Activated gamma-delta T cell treated with Interleukin-2 at 50 U/mL for 16 hours (primary cell): Measurements from ENCODE around the gene ARID3C.
A peak's percentile ranks its signal among the peaks of the same experiment; 100 is the strongest.

Experiments
- DNase-seq: peaks from one replicate; pipeline ENCODE4 v3.0.0-alpha.2; 2020

Gene ARID3C

DNA sequence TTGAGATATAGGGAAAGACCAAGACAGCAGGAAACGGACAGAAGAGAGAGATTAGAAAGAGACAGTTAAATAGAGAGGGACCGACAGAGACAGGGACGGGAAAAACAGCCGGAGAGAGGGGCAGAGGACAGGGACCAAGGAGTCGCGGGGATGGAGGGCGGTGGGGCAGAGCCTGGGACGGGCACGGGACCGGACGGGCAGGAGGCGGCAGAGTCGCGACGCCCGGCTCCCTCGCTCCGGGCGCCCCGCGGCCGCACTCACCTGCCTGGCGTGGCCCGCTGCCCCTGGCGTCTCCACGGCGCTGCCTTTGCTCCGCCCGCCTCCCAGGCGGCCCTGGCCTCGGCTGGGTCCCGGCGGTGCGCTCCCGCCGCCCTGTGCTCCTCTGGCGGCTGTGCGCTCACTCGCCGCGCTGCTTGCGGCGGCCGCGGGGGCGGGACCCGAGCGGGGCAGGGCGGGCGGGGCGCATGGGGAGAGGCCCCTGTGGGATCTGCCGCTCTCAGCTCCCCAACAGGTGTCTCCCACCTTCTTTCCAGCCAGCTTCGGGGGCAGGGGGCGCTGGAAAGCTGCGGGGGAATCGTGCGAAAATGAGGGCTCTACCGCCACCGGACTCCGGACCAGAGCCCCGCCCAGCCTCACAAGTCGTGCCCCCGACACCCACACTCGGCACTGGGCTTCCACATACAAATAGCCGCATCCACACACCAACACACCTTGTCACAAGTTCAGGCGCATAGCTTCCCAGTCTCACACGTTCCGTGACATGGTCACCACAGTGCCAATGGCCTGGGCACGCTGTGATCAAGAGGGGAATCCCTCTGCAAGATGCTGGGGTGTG lies at the start of gene ARID3C:
ARID3C (minus strand) TSS at position 411 of the 835 bp plus-strand sequence. CDS start 1,052 bp downstream, outside the sequence.
- peak; percentile 17 for DNase-seq

GRCh38 chr9:34675869-34676268 lies 47.0 kb upstream of the ARID3C start:
- no peak for DNase-seq

- DNase-seq: peak; percentile 37
Observed at GRCh38 chr9:34675048-34675714, 46.3 kb upstream of the ARID3C start.

- no peak for DNase-seq
Observed at GRCh38 chr9:34674440-34674839, 45.6 kb upstream of the ARID3C start.

DNA sequence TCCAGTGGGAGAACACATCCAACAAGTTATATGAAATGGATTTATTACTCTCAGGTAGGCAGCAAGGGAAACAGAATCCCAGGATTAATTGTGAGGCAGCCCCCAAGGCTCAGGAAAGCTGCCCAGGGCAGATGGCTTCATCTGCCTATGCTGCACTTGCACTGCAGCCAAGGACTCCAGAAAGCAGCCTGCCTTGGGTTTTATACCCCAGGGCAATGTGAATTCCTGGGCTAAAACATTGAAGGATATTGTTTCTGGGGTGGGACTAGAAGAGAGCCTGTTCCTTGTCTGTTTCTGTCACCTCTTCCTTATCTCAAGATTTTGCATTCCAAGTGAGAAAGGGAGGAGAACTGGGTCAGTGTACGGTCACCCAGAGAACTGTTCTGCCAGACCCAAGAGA lies 42.4 kb upstream of the ARID3C start:
- DNase-seq: no peak

GRCh38 chr9:34669809-34670562 lies 41.1 kb upstream of the ARID3C start:
- DNase-seq: no peak

DNA sequence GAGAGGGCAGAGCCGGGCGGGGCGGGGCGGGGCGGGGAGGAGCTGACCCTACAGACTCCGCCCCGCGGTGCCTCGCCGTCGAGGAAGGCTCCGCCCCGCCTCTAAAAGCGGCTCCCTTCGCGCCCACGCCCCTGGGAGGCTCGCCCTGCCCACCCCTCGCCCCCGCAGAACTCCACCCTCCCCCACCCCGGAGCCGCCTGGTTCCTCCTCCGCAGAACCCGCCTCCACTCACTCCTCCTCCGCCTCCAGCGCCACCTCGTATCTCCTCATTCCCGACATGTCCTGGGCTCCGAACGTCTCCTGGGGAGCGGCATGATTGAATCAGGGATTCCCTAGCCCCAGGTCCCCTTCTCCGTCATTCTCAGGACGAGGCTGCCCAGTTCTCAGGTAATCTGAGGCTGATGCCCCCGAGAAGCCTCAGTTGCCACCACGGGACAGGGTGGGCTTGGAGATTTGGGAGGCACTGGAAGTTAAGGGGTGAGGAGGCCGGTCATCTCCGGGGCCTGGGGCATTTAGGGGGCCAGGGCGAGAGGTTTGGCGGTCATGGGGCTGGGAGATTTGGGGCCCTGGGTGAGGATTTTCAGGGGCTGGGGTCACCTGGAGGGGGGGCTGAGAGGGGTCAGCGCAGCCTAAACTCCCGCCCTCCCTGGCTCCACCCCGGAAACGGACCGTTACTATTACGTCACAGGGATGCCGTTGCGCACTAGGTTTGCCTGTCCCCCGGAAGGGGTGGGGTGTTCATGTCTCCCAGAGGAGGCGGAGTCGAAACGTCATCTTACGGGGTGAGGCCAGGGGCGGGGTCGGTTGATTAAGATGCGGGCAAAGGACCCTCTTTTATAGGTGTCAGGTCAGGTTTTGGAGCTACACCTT lies 36.8 kb upstream of the ARID3C start:
- DNase-seq: peak; percentile 80

DNA sequence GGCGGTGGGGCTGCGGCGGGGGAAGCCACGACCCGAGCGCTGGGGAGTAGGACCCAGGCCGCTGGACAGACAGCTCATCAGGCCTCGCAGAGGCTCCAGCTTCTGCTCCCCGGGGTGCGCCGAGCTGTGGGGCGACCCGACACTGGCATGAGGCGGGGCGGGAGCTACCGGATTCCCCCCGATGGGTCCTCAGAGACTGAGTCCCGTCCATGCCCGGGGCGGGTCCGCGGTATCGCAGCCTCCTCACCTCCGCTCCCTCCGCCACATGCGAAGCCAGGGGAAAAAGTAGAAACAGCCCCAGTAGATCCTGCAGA lies 36.2 kb upstream of the ARID3C start:
- no peak for DNase-seq

DNA sequence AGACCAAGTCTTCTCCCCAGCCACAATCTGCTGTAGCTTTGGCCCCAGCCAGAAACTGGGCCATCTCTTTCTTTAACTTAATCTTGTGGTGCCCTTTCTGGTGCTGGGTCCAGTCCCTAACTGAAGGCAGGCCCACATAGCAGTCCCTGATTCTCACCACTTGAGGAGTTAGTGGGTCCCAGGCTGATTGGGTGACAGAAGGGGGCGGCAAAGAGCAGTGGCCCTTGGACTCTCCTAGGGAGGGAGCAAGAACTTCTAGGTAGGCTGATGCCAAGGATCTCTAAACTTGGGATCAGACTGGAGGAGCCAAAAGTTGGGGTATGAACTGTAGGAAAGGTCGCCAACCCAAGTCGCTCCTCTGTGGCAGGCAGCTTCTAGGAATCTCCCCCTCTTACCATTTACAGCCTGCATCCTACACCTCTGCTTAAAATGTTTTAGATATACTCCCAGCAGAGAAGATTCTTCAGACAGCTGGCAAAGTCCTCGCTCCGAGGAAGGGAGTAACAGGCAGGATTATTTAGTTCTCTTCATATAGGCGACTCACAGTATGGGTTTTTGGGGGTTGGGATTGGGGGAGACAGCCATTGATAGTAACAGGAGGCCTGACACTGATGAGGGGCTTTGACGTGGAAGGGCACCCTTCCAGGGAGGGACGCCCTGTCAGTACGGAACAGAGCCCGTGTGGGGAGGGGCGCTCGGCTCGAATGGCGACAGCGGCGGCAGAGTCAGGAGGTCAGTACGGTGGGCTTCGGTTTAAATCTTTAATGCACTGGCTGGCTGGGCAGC lies 35.6 kb upstream of the ARID3C start:
- peak; percentile 51 for DNase-seq

DNA sequence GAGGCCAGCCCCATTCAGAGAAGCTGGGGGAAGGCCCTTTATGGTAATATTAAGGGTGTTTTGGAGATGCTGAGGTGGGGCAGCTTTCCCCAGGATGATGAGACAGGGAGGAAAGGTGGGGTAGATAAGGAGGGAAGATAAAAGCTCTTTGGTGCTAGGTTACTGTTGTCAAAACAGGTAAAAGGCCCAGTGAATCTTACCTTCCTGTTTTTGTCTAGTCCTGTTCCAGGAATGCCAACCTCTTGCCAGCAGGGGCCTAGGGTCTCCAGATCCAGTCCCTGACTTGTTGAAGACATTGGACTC lies 34.4 kb upstream of the ARID3C start:
- DNase-seq: no peak

GRCh38 chr9:34662526-34663302 lies 33.8 kb upstream of the ARID3C start, which contains the start of gene CCL27:
Gene CCL27 (minus strand): TSS chr9:34662657. CDS start chr9:34662633, 24 bp downstream.
- DNase-seq: no peak

DNA sequence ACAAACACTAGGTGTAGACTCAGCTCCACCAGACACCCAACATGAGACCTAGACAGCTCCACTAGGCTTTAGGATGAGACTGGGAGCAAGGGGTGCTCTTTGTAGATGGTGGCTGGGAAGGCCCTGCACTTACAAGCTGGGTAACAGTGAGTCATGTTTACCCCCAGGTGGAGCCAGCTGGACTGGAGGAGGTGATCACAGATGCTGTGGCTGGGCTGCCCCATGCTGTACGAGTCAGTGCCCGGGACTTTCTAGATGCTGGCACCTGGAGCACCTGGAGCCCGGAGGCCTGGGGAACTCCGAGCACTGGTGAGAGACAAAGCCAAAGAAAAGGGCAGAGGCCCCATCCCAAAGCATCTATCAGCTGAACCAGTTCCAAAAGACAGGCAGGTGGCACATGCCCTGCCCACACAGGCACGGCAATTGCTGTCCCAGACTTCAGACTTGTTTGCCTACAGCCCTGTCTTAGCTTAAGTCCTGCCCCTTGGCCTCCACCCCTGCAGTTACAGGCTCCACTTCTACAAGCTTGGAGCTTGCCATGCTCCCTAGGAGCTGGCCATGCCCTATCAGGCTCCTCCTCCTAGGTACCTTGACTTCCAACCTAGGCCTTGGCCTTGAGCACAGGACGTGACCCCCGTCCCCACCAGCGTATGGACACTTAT lies 30.9 kb upstream of the ARID3C start:
- DNase-seq: no peak

GRCh38 chr9:34658461-34658860 lies 29.6 kb upstream of the ARID3C start:
- DNase-seq: no peak

GRCh38 chr9:34656992-34657391 lies 28.1 kb upstream of the ARID3C start:
- no peak for DNase-seq

DNA sequence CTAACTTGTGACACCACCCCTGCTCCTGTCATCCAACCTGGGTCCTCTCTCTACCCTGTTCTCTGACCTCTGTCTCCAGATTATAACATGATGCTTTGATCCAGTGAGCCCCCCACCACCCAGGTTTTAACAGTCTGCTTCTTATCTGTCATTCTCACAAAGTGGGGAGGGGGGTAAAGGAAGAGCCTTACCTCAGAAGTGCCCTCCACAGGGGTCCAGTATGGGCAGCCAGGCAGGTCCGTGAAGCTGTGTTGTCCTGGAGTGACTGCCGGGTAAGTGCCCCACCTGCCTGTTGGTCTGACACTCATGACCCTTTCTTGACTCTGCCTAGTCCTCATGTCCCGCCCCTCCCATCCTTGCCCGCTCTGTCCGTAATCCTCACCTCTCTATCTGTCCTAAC lies 26.5 kb upstream of the ARID3C start:
- no peak for DNase-seq

GRCh38 chr9:34654323-34655051 lies 25.6 kb upstream of the ARID3C start:
- DNase-seq: no peak

DNA sequence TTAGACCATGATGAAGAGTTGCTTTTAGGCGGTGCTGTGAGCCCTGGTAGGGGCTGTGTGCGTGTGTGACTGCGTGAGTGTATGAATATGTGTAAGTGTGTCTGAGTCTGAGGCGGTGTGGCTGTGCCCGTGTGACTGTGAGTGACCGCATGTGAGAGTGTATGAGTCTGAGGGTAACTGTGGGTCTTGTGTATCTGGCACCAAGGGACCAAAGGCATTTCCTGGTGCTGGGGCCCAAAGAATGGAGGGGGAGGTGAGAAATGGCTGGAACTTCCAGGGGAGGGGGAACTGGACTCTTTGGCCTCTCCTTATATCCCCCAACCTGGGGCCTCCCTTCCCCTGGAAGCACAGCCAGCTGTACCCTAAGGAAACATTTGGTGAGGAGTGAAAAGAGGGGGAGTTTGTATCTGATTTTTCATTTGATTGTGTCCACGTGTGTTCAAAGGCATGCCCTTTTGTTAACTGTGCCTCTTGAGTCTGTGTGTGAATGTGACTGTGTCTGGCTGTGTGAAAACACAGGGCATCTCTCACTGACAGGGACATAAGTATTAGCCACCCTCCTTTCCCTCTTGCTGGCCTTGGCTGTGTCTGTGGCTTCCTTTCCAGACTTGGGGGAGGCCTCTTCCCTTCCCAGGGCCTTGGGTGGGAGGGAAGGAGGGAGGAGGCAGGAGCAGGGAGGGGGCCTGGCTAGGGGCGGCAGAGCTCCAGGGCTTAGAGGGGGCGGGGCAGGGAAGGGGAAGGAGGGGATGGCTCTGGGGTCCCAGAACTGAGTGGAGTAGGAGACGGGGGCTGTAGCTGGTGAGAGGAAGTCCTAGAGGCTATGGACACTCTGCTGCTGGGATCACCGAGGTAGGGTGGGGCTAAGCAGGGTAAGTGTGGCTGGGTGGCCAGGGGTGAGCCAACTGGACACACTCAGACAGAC lies 24.5 kb upstream of the ARID3C start:
- no peak for DNase-seq

- no peak for DNase-seq
Observed at GRCh38 chr9:34652602-34653000, 23.7 kb upstream of the ARID3C start.
